HEK293 (cell line): Measurements from ENCODE around the gene TMEM51.

Experiments
- CTCF ChIA-PET: fragments of 350-600 bp; formaldehyde crosslinking; extraction: SDS; loops from one replicate; lab custom pipeline; 2021; ENCODE audit warnings: antibody characterized with exemption; lab: Yijun Ruan, JAX
- POLR2A ChIA-PET: fragments of 300-600 bp; formaldehyde crosslinking; extraction: SDS; loops from one replicate; lab custom pipeline; 2020; ENCODE audit warnings: antibody characterized with exemption, inconsistent platforms; lab: Yijun Ruan, JAX
- H3K27ac ChIP-seq: fragments of 200-500 bp; sonication (Bioruptor generic); 2 replicates; pipeline ENCODE4 v1.5.1; 2014; ENCODE audit warnings: low read depth, low read length, control low read depth, inconsistent platforms; ENCODE audit errors: extremely low read depth
- H3K36me3 ChIP-seq, 2 experiments: fragments of 200-500 bp in 1 of 2; sonication (Bioruptor generic) in 1 of 2; 1 replicate in 1 of 2; 2 replicates in 1 of 2; pipeline ENCODE4 v1.5.1; 2014 to 2017; ENCODE audit warnings: inconsistent platforms in 2 of 2, low read length in 2 of 2; ENCODE audit not compliant: control insufficient read depth in 2 of 2, insufficient read depth in 1 of 2
- H3K4me1 ChIP-seq: fragments of 200-500 bp; sonication (Bioruptor generic); 2 replicates; pipeline ENCODE4 v1.5.1; 2014; ENCODE audit warnings: mild to moderate bottlenecking, low read length, inconsistent platforms; ENCODE audit not compliant: control insufficient read depth, insufficient read depth
- H3K4me3 ChIP-seq: 2 replicates; pipeline ENCODE4 v1.5.1; 2011; ENCODE audit warnings: low read depth, mild to moderate bottlenecking, control low read depth, low read length, moderate library complexity
- H3K9me3 ChIP-seq: fragments of 200-500 bp; sonication (Bioruptor generic); 2 replicates; pipeline ENCODE4 v1.5.1; 2014; ENCODE audit warnings: low read depth, low read length, inconsistent platforms; ENCODE audit not compliant: control insufficient read depth, insufficient read depth
- KLF8 ChIP-seq: fragments of 450-650 bp; formaldehyde crosslinking; IDR thresholded peaks from 2 replicates; pipeline ENCODE4 v1.5.1; 2016; ENCODE audit warnings: missing biosample characterization, missing genetic modification characterization
- PRDM10 ChIP-seq: fragments of 450-650 bp; formaldehyde crosslinking; IDR thresholded peaks from 2 replicates; pipeline ENCODE4 v1.5.1; 2016; ENCODE audit warnings: missing biosample characterization, missing genetic modification characterization
- RBAK ChIP-seq: fragments of 450-650 bp; formaldehyde crosslinking; IDR thresholded peaks from 2 replicates; pipeline ENCODE4 v1.5.1; 2016; ENCODE audit warnings: missing biosample characterization, missing genetic modification characterization
- ZBTB17 ChIP-seq: fragments of 450-650 bp; formaldehyde crosslinking; IDR thresholded peaks from 2 replicates; pipeline ENCODE4 v1.5.1; 2016; ENCODE audit warnings: missing biosample characterization, missing genetic modification characterization
- ZBTB26 ChIP-seq: fragments of 450-650 bp; formaldehyde crosslinking; optimal IDR thresholded peaks from 2 replicates; pipeline ENCODE3; 2016; ENCODE audit warnings: missing biosample characterization, mild to moderate bottlenecking, missing genetic modification characterization
- ZBTB7A ChIP-seq: fragments of 450-650 bp; formaldehyde crosslinking; IDR thresholded peaks from 2 replicates; pipeline ENCODE4 v1.5.1; 2016; ENCODE audit warnings: low read depth, missing biosample characterization, missing genetic modification characterization
- ZFP69B ChIP-seq: fragments of 450-650 bp; formaldehyde crosslinking; IDR thresholded peaks from 2 replicates; pipeline ENCODE4 v1.5.1; 2016; ENCODE audit warnings: missing biosample characterization, missing genetic modification characterization
- ZNF10 ChIP-seq: fragments of 450-650 bp; formaldehyde crosslinking; IDR thresholded peaks from 2 replicates; pipeline ENCODE4 v1.5.1; 2017; ENCODE audit warnings: missing biosample characterization, missing genetic modification characterization
- ZNF138 ChIP-seq: fragments of 450-650 bp; formaldehyde crosslinking; IDR thresholded peaks from 2 replicates; pipeline ENCODE4 v1.5.1; 2016; ENCODE audit warnings: missing biosample characterization, missing genetic modification characterization, borderline replicate concordance
- ZNF2 ChIP-seq: fragments of 450-650 bp; formaldehyde crosslinking; IDR thresholded peaks from 2 replicates; pipeline ENCODE4 v1.5.1; 2016; ENCODE audit warnings: missing biosample characterization, missing genetic modification characterization
- ZNF23 ChIP-seq: fragments of 450-650 bp; formaldehyde crosslinking; IDR thresholded peaks from 2 replicates; pipeline ENCODE4 v1.5.1; 2016; ENCODE audit warnings: missing biosample characterization, missing genetic modification characterization, borderline replicate concordance
- ZNF248 ChIP-seq: fragments of 450-650 bp; formaldehyde crosslinking; IDR thresholded peaks from 2 replicates; pipeline ENCODE4 v1.5.1; 2017; ENCODE audit warnings: missing biosample characterization, missing genetic modification characterization
- ZNF292 ChIP-seq: fragments of 450-650 bp; formaldehyde crosslinking; IDR thresholded peaks from 2 replicates; pipeline ENCODE4 v1.5.1; 2016; ENCODE audit warnings: low read depth, missing biosample characterization, missing genetic modification characterization, borderline replicate concordance
- ZNF398 ChIP-seq: fragments of 450-650 bp; formaldehyde crosslinking; IDR thresholded peaks from 2 replicates; pipeline ENCODE4 v1.5.1; 2017; ENCODE audit warnings: missing biosample characterization, missing genetic modification characterization
- ZNF423 ChIP-seq: fragments of 450-650 bp; formaldehyde crosslinking; IDR thresholded peaks from 2 replicates; pipeline ENCODE4 v1.5.1; 2016; ENCODE audit warnings: missing biosample characterization, missing genetic modification characterization
- ZNF426 ChIP-seq: fragments of 450-650 bp; formaldehyde crosslinking; IDR thresholded peaks from 2 replicates; pipeline ENCODE4 v1.5.1; 2017; ENCODE audit warnings: missing biosample characterization, missing genetic modification characterization, mild to moderate bottlenecking, inconsistent platforms, moderate library complexity
- ZNF488 ChIP-seq: fragments of 450-650 bp; formaldehyde crosslinking; IDR thresholded peaks from 2 replicates; pipeline ENCODE4 v1.5.1; 2016; ENCODE audit warnings: missing biosample characterization, missing genetic modification characterization
- ZNF530 ChIP-seq: fragments of 450-650 bp; formaldehyde crosslinking; IDR thresholded peaks from 2 replicates; pipeline ENCODE4 v1.5.1; 2016; ENCODE audit warnings: low read depth, missing biosample characterization, missing genetic modification characterization
- ZNF544 ChIP-seq: fragments of 450-650 bp; formaldehyde crosslinking; IDR thresholded peaks from 2 replicates; pipeline ENCODE4 v1.5.0; 2017; ENCODE audit warnings: missing biosample characterization, missing genetic modification characterization
- ZNF596 ChIP-seq: fragments of 450-650 bp; IDR thresholded peaks from 2 replicates; pipeline ENCODE4 v1.5.0; 2018; ENCODE audit warnings: missing biosample characterization, mild to moderate bottlenecking, missing genetic modification characterization, moderate library complexity
- ZNF629 ChIP-seq: fragments of 450-650 bp; formaldehyde crosslinking; IDR thresholded peaks from 2 replicates; pipeline ENCODE4 v1.5.1; 2017; ENCODE audit warnings: missing biosample characterization, missing genetic modification characterization
- ZNF645 ChIP-seq: fragments of 450-650 bp; formaldehyde crosslinking; IDR thresholded peaks from 2 replicates; pipeline ENCODE4; 2016; ENCODE audit warnings: missing biosample characterization, missing genetic modification characterization
- ZNF660 ChIP-seq: fragments of 450-650 bp; IDR thresholded peaks from 2 replicates; pipeline ENCODE4 v1.5.1; 2018; ENCODE audit warnings: missing biosample characterization, mild to moderate bottlenecking, missing genetic modification characterization
- ZNF704 ChIP-seq: fragments of 450-650 bp; formaldehyde crosslinking; IDR thresholded peaks from 2 replicates; pipeline ENCODE4 v1.5.1; 2016; ENCODE audit warnings: missing biosample characterization, missing genetic modification characterization
- ZNF785 ChIP-seq: fragments of 450-650 bp; formaldehyde crosslinking; IDR thresholded peaks from 2 replicates; pipeline ENCODE4 v1.5.1; 2016; ENCODE audit warnings: missing biosample characterization, missing genetic modification characterization
- ZNF830 ChIP-seq: fragments of 450-650 bp; IDR thresholded peaks from 2 replicates; pipeline ENCODE4 v1.5.0; 2018; ENCODE audit warnings: missing biosample characterization, missing genetic modification characterization, low read depth, mild to moderate bottlenecking, moderate library complexity

TMEM51 gene

GRCh38 chr1:15123925-15124324, 29.6 kb upstream of the TMEM51 start (continued):
- no peak for TF ChIP-seq PRDM10 (tag by site-specific recombination)
- no peak for TF ChIP-seq ZBTB26 (tag by site-specific recombination)
- no peak for TF ChIP-seq ZNF530
- no peak for TF ChIP-seq ZNF10 (tag by site-specific recombination)
- no peak for TF ChIP-seq ZNF2 (tag by site-specific recombination)
- no peak for TF ChIP-seq ZNF596 (tag by site-specific recombination)
- TF ChIP-seq ZNF423 (tag by site-specific recombination): no peak

- Histone ChIP-seq H3K9me3 (no peaks in the 10 kb centered on the region), H3K4me1 (no peaks in the 10 kb centered on the region), H3K27ac (no peak overlapping the region), H3K4me3 (no peak overlapping the region), H3K36me3 (no peaks in the 10 kb centered on the region)
- POLR2A ChIA-PET: no interaction called here
- CTCF ChIA-PET: interaction anchor here (1.4 to 1.7 kb wide), 3 partner anchors 28 to 181 kb away, joined by 4 to 6 read pairs (median 5); no protein-coding TSS in a partner anchor
- TF ChIP-seq ZFP69B (tag by site-specific recombination) (no peak), ZNF292 (tag by site-specific recombination) (no peak), ZNF488 (tag by site-specific recombination) (no peak), ZNF785 (tag by site-specific recombination) (no peak), ZNF398 (tag by site-specific recombination) (no peak), ZNF248 (tag by site-specific recombination) (no peak), ZNF138 (no peak), ZNF645 (no peak), ZNF426 (tag by site-specific recombination) (no peak), ZNF660 (tag by site-specific recombination) (no peak), ZNF629 (tag by site-specific recombination) (no peak), ZBTB7A (tag by site-specific recombination) (no peak), ZNF830 (tag by site-specific recombination) (no peak), ZNF544 (tag by site-specific recombination) (no peak), ZNF23 (no peak), ZBTB17 (tag by site-specific recombination) (no peak), ZNF704 (no peak), KLF8 (no peak), RBAK (tag by site-specific recombination) (no peak)
These were observed 29.0 kb upstream of the TMEM51 start for GRCh38 chr1:15124362-15125100.
